ENCODE measurements around the gene EML4.

GRCh38 chr2:42293019-42293418 lies 123.9 kb downstream of the EML4 start:
- TF ChIP-seq CTCF (IDR thresholded peaks at IDR 0.05) (no peak), POLR2A (IDR thresholded peaks at IDR 0.05) (no peak)
